Kidney (tissue), 14 donors: ENCODE results near the gene TSC22D4. TPM values are rescaled to one million over a fixed set of nuclear protein-coding genes. Genes with fewer than 3 reads are reported as not detected.

Source experiments
- DNase-seq, 5 donors: peaks; one replicate each; pipeline ENCODE4 v3.0.0-alpha.2; 2013 to 2020
- FAIRE-seq: peaks from 2 replicates; lab custom pipeline; 2012; peaks lifted over from hg19 to GRCh38; lab: Jason Lieb, UNC
- H3K27ac ChIP-seq, 2 donors: one replicate each; pipeline ENCODE4 v1.7.0; 2013; ENCODE audit warnings: low read depth in 2 of 2, low read length in 2 of 2, inconsistent platforms in 1 of 2
- H3K27me3 ChIP-seq: one replicate; pipeline ENCODE4 v1.7.1; 2013; ENCODE audit warnings: low read length, inconsistent platforms; ENCODE audit not compliant: control insufficient read depth, insufficient read depth
- H3K36me3 ChIP-seq, 3 donors: one replicate each; pipeline versions ENCODE4 v1.7.0 to v1.7.1; 2013; ENCODE audit warnings: low read length in 3 of 3, control low read depth in 1 of 3, inconsistent platforms in 1 of 3; ENCODE audit not compliant: insufficient read depth in 3 of 3, control insufficient read depth in 2 of 3
- H3K4me1 ChIP-seq, 3 donors: one replicate each; pipeline versions ENCODE4 v1.7.0 to v1.7.1; 2013; ENCODE audit warnings: low read length in 3 of 3, inconsistent platforms in 1 of 3, low read depth in 1 of 3; ENCODE audit not compliant: control insufficient read depth in 2 of 3, insufficient read depth in 2 of 3
- H3K4me3 ChIP-seq, 3 donors: one replicate each; pipeline versions ENCODE4 v1.7.0 to v1.8.1; 2013; ENCODE audit warnings: low read length in 3 of 3, control low read depth in 1 of 3, inconsistent platforms in 1 of 3
- H3K9ac ChIP-seq, 3 donors: one replicate each; pipeline versions ENCODE4 v1.7.0 to v1.7.1; 2013; ENCODE audit warnings: low read length in 3 of 3, control low read depth in 1 of 3, inconsistent platforms in 1 of 3
- H3K9me3 ChIP-seq, 3 donors: one replicate each; pipeline versions ENCODE4 v1.7.0 to v1.7.1; 2013; ENCODE audit warnings: low read length in 3 of 3, control low read depth in 1 of 3, inconsistent platforms in 1 of 3; ENCODE audit not compliant: control insufficient read depth in 2 of 3, insufficient read depth in 1 of 3
- intact Hi-C: fragments of 100-400 bp; cut with DNase I; formaldehyde crosslinking; loops from one replicate; pipeline ENCODE4 v1.11.1; 2022
- polyA plus RNA-seq: library from polyadenylated mRNA; stranded (reverse); fragments of 350-450 nt; fragmentation: Illumina TruSeq; extraction: RNeasy Lipid Tissue Mini Kit (QIAGEN cat#74804); gene quantifications from one replicate; pipeline ENCODE4 v1.2.3, GENCODE V29; 2014; ENCODE audit warnings: low read depth, low replicate concordance; ENCODE audit not compliant: insufficient read depth
- total RNA-seq: library from RNA; stranded (reverse); fragmentation: NEBNext Ultra II Directional; extraction: Animal tissue kit (Norgen Biotek cat#: 25700); gene quantifications from one replicate; pipeline ENCODE4 v1.2.1, GENCODE V29; 2021
- TF ChIP-seq, protein P1 (sequence below): IDR thresholded peaks from 3 replicates; pipeline ENCODE4 v1.5.1; 2012; ENCODE audit warnings: mild to moderate bottlenecking, moderate library complexity, borderline replicate concordance; ENCODE audit not compliant: insufficient read depth; ENCODE audit errors: extremely low read depth
- donor health status: control.
- donor health status: control.
- donor health status: control.
- donor health status: control.
- donor health status: control.
- donor health status: DM: yes; HTN: yes; CAD: no.
- donor health status: Normal renal cell carcinoma (clear cell type).

TSC22D4 gene
- total and polyA plus RNA-seq, 2 donors from 2014 or later: 61.5 to 67.0 TPM

DNA sequence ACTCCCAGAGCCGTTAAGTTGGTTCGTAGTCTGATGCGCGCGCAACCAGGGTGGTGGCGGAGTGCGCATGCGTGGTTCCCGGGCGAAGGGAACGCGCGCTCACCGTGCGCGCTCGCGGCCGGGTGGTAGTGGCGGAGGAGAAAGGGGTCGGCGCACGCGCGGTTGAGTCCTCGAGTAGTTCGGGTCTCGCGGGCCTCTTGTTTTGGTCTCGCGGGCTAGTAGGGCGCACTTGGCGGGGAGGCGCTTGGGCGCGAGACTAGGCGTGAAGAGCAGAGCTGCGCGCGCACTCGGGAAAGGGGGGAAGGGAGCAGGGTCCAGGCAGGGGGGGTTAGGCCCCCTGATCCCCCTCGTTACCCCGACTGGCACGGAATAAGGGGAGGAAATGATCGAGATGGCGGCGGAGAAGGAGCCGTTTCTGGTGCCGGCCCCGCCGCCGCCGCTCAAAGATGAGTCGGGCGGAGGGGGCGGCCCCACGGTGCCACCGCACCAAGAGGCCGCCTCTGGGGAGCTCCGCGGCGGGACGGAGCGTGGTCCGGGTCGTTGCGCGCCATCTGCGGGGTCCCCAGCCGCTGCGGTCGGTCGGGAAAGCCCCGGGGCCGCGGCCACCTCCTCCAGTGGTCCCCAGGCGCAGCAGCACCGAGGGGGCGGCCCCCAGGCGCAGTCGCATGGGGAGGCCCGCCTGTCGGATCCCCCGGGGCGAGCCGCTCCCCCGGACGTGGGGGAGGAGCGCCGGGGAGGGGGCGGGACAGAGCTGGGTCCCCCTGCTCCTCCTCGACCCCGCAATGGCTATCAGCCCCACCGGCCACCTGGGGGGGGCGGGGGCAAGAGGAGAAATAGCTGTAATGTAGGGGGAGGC lies 49.1 kb downstream of the TSC22D4 start, which contains the start of gene MEPCE:
Gene MEPCE (plus strand): TSS at position 195 of the 856 bp plus-strand sequence. CDS start 188 bp downstream, at position 383.
- Histone ChIP-seq H3K9me3 (no peaks in the 10 kb centered on the region), H3K4me1 (peaks cover 0 to 27% (median 18%) of the 10 kb centered on the region in 3 donors), H3K4me3 (peak within 1 kb of the TSS; percentile 89 to 96 (median 96)), H3K36me3 (peaks cover 5 to 19% (median 9%) of the 10 kb centered on the region in 3 donors), H3K9ac (peak within 1 kb of the TSS; percentile 90 to 100 (median 98)), H3K27ac (peak within 1 kb of the TSS; percentile 100), H3K27me3 (no peaks in the 10 kb centered on the region)
- DNase-seq (peak; percentile 97 to 99 (median 99)), FAIRE-seq (no peak)
- TF ChIP-seq, protein P1, sequence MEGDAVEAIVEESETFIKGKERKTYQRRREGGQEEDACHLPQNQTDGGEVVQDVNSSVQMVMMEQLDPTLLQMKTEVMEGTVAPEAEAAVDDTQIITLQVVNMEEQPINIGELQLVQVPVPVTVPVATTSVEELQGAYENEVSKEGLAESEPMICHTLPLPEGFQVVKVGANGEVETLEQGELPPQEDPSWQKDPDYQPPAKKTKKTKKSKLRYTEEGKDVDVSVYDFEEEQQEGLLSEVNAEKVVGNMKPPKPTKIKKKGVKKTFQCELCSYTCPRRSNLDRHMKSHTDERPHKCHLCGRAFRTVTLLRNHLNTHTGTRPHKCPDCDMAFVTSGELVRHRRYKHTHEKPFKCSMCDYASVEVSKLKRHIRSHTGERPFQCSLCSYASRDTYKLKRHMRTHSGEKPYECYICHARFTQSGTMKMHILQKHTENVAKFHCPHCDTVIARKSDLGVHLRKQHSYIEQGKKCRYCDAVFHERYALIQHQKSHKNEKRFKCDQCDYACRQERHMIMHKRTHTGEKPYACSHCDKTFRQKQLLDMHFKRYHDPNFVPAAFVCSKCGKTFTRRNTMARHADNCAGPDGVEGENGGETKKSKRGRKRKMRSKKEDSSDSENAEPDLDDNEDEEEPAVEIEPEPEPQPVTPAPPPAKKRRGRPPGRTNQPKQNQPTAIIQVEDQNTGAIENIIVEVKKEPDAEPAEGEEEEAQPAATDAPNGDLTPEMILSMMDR: no peak
- intact Hi-C loops: no loop called here

GRCh38 chr7:100428967-100429636 lies 49.9 kb downstream of the TSC22D4 start:
- Histone ChIP-seq H3K27me3 (no peaks in the 10 kb centered on the region), H3K4me1 (peaks cover 0 to 23% (median 14%) of the 10 kb centered on the region in 3 donors), H3K9ac (peak overlapping the region; percentile 90 to 100 (median 98)), H3K9me3 (no peaks in the 10 kb centered on the region), H3K4me3 (peak overlapping the region; percentile 89 to 96 (median 96)), H3K36me3 (peaks cover 5 to 14% (median 8%) of the 10 kb centered on the region in 3 donors), H3K27ac (peak overlapping the region; percentile 100)
- peak; percentile 100 for DNase-seq
- TF ChIP-seq, protein P1: no peak
- FAIRE-seq: peak; percentile 91
- intact Hi-C loops: no loop called here

GRCh38 chr7:100428199-100428966 lies 50.6 kb downstream of the TSC22D4 start, which contains the start of gene ZCWPW1:
Gene ZCWPW1, minus strand, starts transcription at chr7:100428703. Its CDS starts 8,054 bp downstream, at chr7:100420649.
- Histone ChIP-seq H3K27ac (peak within 1 kb of the TSS; percentile 100), H3K27me3 (no peaks in the 10 kb centered on the region), H3K4me3 (peak within 1 kb of the TSS; percentile 89 to 96 (median 96)), H3K36me3 (peaks cover 0 to 7% (median 2%) of the 10 kb centered on the region in 3 donors), H3K9ac (peak within 1 kb of the TSS; percentile 94 to 100 (median 98)), H3K9me3 (no peaks in the 10 kb centered on the region), H3K4me1 (peaks cover 0 to 20% (median 14%) of the 10 kb centered on the region in 3 donors)
- TF ChIP-seq, protein P1: no peak
- FAIRE-seq: no peak
- intact Hi-C loops: no loop called here
- peak; percentile 96 to 99 (median 99) for DNase-seq
